ENCODE measurements around the gene ZNF827.

ZNF827 gene

DNA sequence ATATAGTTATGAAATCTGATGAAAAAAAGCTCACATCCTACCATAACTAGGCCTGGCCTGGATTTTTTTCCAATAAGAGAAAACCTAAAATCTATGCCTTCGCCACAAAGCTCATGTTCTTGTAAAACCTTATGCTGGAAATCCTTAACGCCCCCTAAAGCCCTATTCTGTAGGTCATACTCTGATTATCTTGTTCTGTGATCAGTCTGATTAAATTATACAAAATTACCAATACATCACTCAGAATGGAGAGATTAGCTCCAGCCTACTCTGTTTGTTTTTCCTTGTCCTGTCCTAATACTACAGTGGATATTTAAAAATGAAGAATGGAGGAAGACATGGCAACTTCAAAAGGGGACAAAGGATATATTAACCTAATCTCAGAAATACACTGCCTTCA lies 7.2 kb downstream of the ZNF827 start:
- no peak for DNase-seq (ENCODE audit: low spot score)
- TF ChIP-seq, protein P1, sequence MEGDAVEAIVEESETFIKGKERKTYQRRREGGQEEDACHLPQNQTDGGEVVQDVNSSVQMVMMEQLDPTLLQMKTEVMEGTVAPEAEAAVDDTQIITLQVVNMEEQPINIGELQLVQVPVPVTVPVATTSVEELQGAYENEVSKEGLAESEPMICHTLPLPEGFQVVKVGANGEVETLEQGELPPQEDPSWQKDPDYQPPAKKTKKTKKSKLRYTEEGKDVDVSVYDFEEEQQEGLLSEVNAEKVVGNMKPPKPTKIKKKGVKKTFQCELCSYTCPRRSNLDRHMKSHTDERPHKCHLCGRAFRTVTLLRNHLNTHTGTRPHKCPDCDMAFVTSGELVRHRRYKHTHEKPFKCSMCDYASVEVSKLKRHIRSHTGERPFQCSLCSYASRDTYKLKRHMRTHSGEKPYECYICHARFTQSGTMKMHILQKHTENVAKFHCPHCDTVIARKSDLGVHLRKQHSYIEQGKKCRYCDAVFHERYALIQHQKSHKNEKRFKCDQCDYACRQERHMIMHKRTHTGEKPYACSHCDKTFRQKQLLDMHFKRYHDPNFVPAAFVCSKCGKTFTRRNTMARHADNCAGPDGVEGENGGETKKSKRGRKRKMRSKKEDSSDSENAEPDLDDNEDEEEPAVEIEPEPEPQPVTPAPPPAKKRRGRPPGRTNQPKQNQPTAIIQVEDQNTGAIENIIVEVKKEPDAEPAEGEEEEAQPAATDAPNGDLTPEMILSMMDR (IDR thresholded peaks at IDR 0.05; ENCODE audit: extremely low read depth, missing control alignments) = no peak

DNA sequence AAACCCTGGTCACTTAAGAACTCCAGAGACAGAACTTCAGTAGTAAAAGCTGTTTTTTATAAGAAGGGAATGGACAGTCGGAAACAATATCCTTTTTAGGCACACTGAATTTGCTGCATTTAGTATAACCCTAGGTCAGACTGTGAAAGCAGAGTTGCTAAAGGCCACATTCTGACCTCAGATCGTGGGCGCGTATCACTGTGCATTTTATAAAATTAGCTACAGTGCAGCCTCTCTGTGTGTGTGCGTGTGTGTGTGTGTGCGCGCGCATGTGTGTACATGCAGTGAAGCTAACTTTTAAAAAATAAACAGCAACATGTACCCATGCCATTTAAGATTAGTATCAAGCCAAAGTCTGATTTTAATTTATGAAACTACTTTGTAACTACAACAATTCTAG lies 8.0 kb downstream of the ZNF827 start:
- TF ChIP-seq, protein P1 (IDR thresholded peaks at IDR 0.05; ENCODE audit: extremely low read depth, missing control alignments) = no peak
- DNase-seq (ENCODE audit: low spot score) = no peak

DNA sequence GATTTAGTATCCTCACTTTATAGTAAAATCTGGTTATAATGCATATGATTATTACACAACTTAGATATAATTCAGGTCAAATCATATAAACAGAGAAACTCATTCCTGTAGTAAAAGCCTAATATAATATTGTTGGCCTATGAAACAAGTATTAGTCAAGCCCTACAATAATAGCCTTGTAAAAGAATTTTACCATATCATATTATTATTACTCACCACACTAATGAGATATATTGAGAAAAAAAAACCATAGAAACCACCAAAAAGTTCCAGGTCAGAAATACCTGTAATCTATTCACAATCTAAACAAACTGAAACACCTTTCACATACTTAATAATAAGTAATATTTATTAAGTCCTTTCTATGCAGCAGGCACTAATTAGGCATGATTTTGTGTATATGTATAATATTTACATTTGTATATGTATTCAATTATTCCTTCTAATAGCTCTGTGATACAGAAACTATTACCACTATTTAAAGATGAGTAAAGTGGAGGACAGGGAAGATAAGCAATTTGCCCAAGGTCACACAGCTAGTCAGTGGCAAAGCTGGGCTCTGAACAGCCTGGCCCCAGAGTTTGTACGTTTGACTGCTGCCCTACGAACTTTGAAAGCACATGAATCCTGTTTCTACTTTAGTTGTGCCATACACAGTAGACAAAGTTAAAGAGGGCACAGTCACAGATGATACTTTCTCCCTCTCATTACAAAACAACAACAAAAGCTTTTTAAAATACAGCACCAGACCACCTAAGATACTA lies 9.0 kb downstream of the ZNF827 start:
- TF ChIP-seq, protein P1 (IDR thresholded peaks at IDR 0.05; ENCODE audit: extremely low read depth, missing control alignments) = no peak
- DNase-seq (ENCODE audit: low spot score) = no peak

DNA sequence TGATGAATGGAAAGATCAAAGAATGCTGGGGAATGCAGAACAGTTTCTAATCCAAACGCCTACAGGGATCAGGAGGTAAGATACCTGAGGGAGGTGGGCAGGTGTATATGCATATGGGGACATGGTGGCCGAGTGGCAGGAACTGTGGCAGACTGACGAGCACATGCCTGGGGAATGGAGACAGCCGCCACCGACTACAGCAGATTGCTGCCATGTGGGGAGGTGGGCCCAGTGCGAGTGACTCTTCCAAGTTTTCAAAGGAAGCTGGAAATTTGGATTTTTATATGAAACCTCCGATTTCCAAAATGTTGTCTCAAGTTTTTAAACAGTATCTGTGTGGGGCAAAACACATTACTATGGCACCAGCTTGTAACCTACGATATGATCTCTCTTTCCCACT lies 9.9 kb downstream of the ZNF827 start:
- no peak for DNase-seq (ENCODE audit: low spot score)
- TF ChIP-seq, protein P1 (IDR thresholded peaks at IDR 0.05; ENCODE audit: extremely low read depth, missing control alignments) = no peak

DNA sequence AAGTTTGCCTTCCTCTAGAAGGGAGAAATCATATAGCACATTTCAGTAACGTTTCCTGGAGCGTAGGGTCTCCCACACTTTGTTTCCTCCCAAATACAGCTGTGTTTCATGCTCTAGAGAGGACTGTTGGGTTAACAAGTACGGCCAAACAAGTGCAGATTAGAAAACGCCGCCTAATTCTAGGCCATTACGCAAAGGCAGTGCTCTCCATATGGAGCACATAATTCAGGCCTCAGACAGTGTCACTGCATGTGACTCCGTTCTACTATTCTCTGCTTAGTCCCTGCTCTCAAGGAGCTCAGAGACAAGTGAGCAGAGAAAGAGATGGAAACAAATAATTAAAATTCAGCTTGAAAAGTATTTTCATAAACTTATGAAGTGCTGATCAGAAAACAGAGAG lies 11.6 kb downstream of the ZNF827 start:
- TF ChIP-seq, protein P1 (IDR thresholded peaks at IDR 0.05; ENCODE audit: extremely low read depth, missing control alignments) = no peak
- DNase-seq (ENCODE audit: low spot score) = no peak

DNA sequence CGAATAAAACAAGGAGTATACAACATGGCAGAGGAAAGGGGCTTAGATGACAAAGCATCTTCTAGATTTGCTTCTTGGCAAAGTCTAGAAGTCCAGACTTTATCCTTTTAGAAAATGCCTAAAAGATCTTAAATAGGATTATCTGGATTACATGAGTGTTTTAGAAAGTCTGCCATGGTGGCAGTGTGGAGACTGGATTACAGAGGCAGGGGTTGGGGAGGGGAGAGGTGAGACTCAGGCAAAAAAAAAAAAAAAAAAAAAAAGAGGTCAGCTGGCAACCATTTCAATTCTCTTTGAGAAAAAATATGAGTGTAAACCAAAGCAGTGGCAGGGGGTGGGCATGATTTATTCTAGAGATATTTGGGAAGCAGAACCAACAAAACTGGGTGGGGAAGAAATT lies 17.4 kb downstream of the ZNF827 start:
- TF ChIP-seq, protein P1 (IDR thresholded peaks at IDR 0.05; ENCODE audit: extremely low read depth, missing control alignments) = no peak
- DNase-seq (ENCODE audit: low spot score) = no peak

DNA sequence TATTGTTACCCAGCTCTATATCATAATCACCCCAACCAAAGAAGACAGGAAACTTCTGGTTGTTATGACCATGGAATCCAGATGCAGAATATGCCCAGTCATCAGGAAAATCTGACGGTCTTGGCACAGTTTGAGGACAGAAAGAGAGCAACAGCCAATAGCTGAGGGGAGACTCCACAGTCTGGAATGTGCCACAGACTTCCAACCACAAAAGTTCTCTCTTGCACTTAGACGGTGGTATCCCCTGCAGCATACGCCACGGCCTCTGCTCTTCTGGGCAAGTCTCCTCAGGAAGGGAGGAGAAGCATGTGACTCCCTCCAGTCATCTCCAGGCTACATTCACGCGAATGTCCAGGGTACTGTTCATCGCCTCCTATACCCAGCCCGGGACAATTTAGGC lies 18.4 kb downstream of the ZNF827 start:
- DNase-seq (ENCODE audit: low spot score) = no peak

More for the DNA sequence above, 18.4 kb downstream of the ZNF827 start:
- TF ChIP-seq, protein P1 (IDR thresholded peaks at IDR 0.05; ENCODE audit: extremely low read depth, missing control alignments) = no peak
